ENCODE results near the gene JMJD6. TPM values are rescaled to one million over a fixed set of nuclear protein-coding genes. Genes with fewer than 3 reads are reported as not detected.

Gene JMJD6
- total and polyA plus RNA-seq, 9 of the 15 experiments (the other 6 are each of a cell fraction or from before 2014, with no cell fraction given): 2.5 to 52.3 (median 36.3) TPM

DNA sequence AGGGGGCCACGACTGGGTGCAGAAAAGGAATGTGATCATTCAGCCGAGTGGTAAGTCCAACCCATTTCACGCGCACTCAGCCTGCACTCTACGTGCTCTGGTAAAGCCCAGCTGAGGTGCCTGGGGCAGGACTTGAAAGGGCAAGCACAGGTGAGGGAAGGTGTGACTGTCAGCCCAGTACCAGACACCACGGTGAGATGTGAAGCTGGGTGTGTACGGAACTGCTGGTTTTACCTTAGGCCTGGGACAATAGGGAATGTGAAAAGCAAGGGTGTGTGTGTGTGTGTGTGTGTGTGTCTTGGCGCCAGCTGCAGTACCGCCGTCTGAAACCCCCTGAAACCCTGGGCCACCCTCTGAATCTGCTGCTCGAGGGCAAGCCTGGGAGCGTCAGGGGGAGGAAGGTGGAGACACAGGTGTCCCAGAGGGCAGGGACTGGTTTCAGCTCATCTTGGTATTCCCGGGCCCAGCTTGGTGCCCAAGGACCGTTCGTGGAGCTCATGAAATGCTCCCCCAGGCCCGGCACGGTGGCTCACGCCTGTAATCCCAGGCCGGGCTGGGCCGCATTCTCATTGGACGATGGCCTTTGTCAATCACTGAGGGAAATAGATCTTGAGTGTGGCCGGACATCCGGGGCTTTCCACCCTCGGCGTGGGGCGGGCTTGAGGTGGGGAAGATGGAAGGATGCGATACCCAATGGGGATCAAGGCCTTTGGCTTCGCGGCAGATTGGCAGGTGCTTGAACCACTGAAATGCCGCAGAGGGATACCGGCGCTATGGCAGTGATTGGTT is 55.1 kb downstream of the JMJD6 start (continued):
- peak; percentile 93 for TF ChIP-seq CHD2 (IDR thresholded peaks at IDR 0.05; ENCODE audit: low read depth, low read length)
- TF ChIP-seq ESRRB (CRISPR knock-in tag; IDR thresholded peaks at IDR 0.05; ENCODE audit: borderline replicate concordance): no peak
- no peak for TF ChIP-seq ILK (tag; IDR thresholded peaks at IDR 0.05; ENCODE audit: borderline replicate concordance, low read depth)
- TF ChIP-seq E4F1 (CRISPR knock-in tag; IDR thresholded peaks at IDR 0.05; ENCODE audit: borderline replicate concordance): no peak
- TF ChIP-seq BRD4 (IDR thresholded peaks at IDR 0.05): no peak
- TF ChIP-seq, protein P1, sequence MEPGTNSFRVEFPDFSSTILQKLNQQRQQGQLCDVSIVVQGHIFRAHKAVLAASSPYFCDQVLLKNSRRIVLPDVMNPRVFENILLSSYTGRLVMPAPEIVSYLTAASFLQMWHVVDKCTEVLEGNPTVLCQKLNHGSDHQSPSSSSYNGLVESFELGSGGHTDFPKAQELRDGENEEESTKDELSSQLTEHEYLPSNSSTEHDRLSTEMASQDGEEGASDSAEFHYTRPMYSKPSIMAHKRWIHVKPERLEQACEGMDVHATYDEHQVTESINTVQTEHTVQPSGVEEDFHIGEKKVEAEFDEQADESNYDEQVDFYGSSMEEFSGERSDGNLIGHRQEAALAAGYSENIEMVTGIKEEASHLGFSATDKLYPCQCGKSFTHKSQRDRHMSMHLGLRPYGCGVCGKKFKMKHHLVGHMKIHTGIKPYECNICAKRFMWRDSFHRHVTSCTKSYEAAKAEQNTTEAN (CRISPR knock-in tag; IDR thresholded peaks at IDR 0.05): no peak
- no peak for TF ChIP-seq CTBP1 (IDR thresholded peaks at IDR 0.05; ENCODE audit: borderline replicate concordance)
- TF ChIP-seq, protein P2, sequence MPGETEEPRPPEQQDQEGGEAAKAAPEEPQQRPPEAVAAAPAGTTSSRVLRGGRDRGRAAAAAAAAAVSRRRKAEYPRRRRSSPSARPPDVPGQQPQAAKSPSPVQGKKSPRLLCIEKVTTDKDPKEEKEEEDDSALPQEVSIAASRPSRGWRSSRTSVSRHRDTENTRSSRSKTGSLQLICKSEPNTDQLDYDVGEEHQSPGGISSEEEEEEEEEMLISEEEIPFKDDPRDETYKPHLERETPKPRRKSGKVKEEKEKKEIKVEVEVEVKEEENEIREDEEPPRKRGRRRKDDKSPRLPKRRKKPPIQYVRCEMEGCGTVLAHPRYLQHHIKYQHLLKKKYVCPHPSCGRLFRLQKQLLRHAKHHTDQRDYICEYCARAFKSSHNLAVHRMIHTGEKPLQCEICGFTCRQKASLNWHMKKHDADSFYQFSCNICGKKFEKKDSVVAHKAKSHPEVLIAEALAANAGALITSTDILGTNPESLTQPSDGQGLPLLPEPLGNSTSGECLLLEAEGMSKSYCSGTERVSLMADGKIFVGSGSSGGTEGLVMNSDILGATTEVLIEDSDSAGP (CRISPR knock-in tag; IDR thresholded peaks at IDR 0.05): no peak
- no peak for TF ChIP-seq NUFIP1 (IDR thresholded peaks at IDR 0.05; ENCODE audit: partially characterized antibody)
- no peak for TF ChIP-seq FUS (optimal IDR thresholded peaks at IDR 0.05; ENCODE audit: low read depth, low read length)
- TF ChIP-seq CBFA2T2 (conservative IDR thresholded peaks at IDR 0.05): no peak
- TF ChIP-seq XRCC4 (IDR thresholded peaks at IDR 0.05; ENCODE audit: extremely low read depth, insufficient read depth, insufficient read length): no peak
- TF ChIP-seq PTTG1 (tag; IDR thresholded peaks at IDR 0.05; ENCODE audit: low read depth): no peak
- no peak for TF ChIP-seq ID3 (CRISPR knock-in tag; IDR thresholded peaks at IDR 0.05)
- TF ChIP-seq ID3 (tag; IDR thresholded peaks at IDR 0.05): 0 out of 2 replicates have a peak, but pooled peaks have one; percentile 59
- TF ChIP-seq ZSCAN32 (CRISPR knock-in tag; IDR thresholded peaks at IDR 0.05): no peak
- TF ChIP-seq MTA1 (IDR thresholded peaks at IDR 0.05; ENCODE audit: borderline replicate concordance): no peak
- TF ChIP-seq ZBTB8A (IDR thresholded peaks at IDR 0.05; ENCODE audit: partially characterized antibody): no peak
